Measurements from ENCODE around the gene MALL. TPM values are rescaled to one million over a fixed set of nuclear protein-coding genes. Genes with fewer than 3 reads are reported as not detected.

The MALL gene
- total RNA-seq, 2 donors from 2014 or later: 6.6 to 10.4 TPM

GRCh38 chr2:110143982-110144381, 28.4 kb upstream of the MALL start:
- H3K4me3 ChIP-seq: no peak overlapping the region
- H3K27ac ChIP-seq: no peak overlapping the region
- no peaks in the 10 kb centered on the region for H3K27me3 ChIP-seq
- ATAC-seq (no peak), DNase-seq (no peak)
- intact Hi-C loops (cut with DNase I): no loop called here
- TF ChIP-seq POLR2A (IDR thresholded peaks at IDR 0.05) (no peak), CTCF (IDR thresholded peaks at IDR 0.05) (no peak)
- H3K36me3 ChIP-seq (replicated peaks in 1 of 2; ENCODE audit: insufficient read depth in 1 of 2, low read depth in 2 of 2): no peaks in the 10 kb centered on the region
- no peaks in the 10 kb centered on the region for H3K4me1 ChIP-seq
- H3K9me3 ChIP-seq: no peaks in the 10 kb centered on the region

DNA sequence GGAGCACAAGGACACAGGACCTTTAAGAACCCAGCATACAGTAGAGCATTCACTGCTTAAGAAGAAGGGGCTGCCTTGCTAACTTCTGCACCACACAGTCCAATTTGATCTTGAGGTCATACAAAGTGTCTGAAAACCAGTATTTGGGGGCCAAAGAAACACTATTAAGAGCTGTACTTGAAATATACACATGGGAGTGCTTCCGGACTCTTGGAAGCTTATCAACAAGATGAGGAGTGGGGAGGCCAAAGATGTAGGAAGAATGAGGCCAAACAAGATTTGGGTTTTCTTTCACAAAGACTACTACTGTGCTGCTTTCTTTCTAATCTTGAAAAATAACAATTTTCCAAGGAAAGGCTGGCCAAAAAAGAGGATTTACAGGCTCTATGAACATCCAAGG, 24.8 kb upstream of the MALL start:
- H3K27me3 ChIP-seq: no peaks in the 10 kb centered on the region
- ATAC-seq (no peak), DNase-seq (no peak)
- no peaks in the 10 kb centered on the region for H3K9me3 ChIP-seq
- no peak overlapping the region for H3K4me3 ChIP-seq
- TF ChIP-seq CTCF (IDR thresholded peaks at IDR 0.05): no peak
- TF ChIP-seq POLR2A (IDR thresholded peaks at IDR 0.05): no peak
- no peak overlapping the region for H3K27ac ChIP-seq
- no peaks in the 10 kb centered on the region for H3K4me1 ChIP-seq
- no peaks in the 10 kb centered on the region for H3K36me3 ChIP-seq (replicated peaks in 1 of 2; ENCODE audit: insufficient read depth in 1 of 2, low read depth in 2 of 2)
- WGBS, 2 donors: 88 to 97% methylated on average over 1 of the region's 1 CpG
- intact Hi-C loops (cut with DNase I): no loop called here

DNA sequence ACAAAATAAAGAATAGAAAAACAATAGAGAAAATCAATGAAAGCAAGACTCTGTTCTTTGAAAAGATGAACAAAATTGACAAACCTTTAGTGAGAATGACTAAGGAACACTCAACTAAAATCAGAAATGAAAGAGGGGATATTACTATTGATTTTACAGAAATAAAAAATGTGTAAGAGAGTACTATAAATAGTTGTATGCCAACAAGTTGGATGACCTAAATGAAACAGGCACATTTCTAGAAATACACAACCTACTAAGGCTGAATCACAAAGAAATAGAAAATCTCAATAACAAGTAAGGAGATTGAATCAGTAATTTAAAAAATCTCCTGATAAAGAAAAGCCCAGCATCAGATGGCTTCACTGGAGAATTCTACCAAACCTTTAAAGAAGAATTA, 18.4 kb upstream of the MALL start:
- Histone ChIP-seq H3K9me3 (no peaks in the 10 kb centered on the region), H3K27me3 (no peaks in the 10 kb centered on the region), H3K27ac (no peak overlapping the region), H3K4me3 (no peak overlapping the region), H3K36me3 (replicated peaks in 1 of 2; ENCODE audit: insufficient read depth in 1 of 2, low read depth in 2 of 2) (no peaks in the 10 kb centered on the region), H3K4me1 (no peaks in the 10 kb centered on the region)
- intact Hi-C loops (cut with DNase I): no loop called here
- ATAC-seq: no peak
- DNase-seq: no peak
- TF ChIP-seq POLR2A (IDR thresholded peaks at IDR 0.05): no peak
- TF ChIP-seq CTCF (IDR thresholded peaks at IDR 0.05): no peak

- WGBS, 2 donors: 62 to 63% methylated on average over 2 of the region's 2 CpGs
- Histone ChIP-seq H3K36me3 (replicated peaks in 1 of 2; ENCODE audit: insufficient read depth in 1 of 2, low read depth in 2 of 2) (no peaks in the 10 kb centered on the region), H3K4me1 (no peaks in the 10 kb centered on the region), H3K27ac (no peak overlapping the region), H3K27me3 (no peaks in the 10 kb centered on the region), H3K4me3 (no peak overlapping the region), H3K9me3 (no peaks in the 10 kb centered on the region)
- ATAC-seq (no peak), DNase-seq (no peak)
- no peak for TF ChIP-seq CTCF (IDR thresholded peaks at IDR 0.05)
- no peak for TF ChIP-seq POLR2A (IDR thresholded peaks at IDR 0.05)
- intact Hi-C loops (cut with DNase I): no loop called here
Measured at GRCh38 chr2:110131166-110131565, 15.5 kb upstream of the MALL start.

- no peak for TF ChIP-seq POLR2A (IDR thresholded peaks at IDR 0.05)
- Histone ChIP-seq H3K27me3 (no peaks in the 10 kb centered on the region), H3K9me3 (no peaks in the 10 kb centered on the region), H3K4me1 (no peaks in the 10 kb centered on the region), H3K4me3 (no peak overlapping the region), H3K36me3 (replicated peaks in 1 of 2; ENCODE audit: insufficient read depth in 1 of 2, low read depth in 2 of 2) (no peaks in the 10 kb centered on the region), H3K27ac (peak overlapping the region in 1 of 4 donors; percentile 33)
- intact Hi-C loops (cut with DNase I): no loop called here
- no peak for DNase-seq
- no peak for ATAC-seq
- WGBS, 2 donors: 44 to 55% methylated on average over 2 of the region's 2 CpGs
Measured at GRCh38 chr2:110130757-110131156, 15.1 kb upstream of the MALL start.
